Caki2 (cell line): ENCODE results near the gene PTPRN2. TPM values are rescaled to one million over a fixed set of nuclear protein-coding genes. Genes with fewer than 3 reads are reported as not detected.

ENCODE experiments used
- DNase-seq: peaks from one replicate; pipeline ENCODE4 v3.0.0-alpha.2; 2015; ENCODE audit warnings: low read depth
- in situ Hi-C: cut with HindIII; loops from 2 replicates; pipeline ENCODE4 v1.10.0; 2016; ENCODE audit warnings: low sequenced_read_pairs, low pct_unique_long_range_greater_than_20kb, mixed read lengths
- total RNA-seq: library from RNA; depleted of rRNA; stranded (reverse); fragments of >200 nt; shearing (Covaris generic); gene quantifications from 2 replicates; pipeline ENCODE4 v1.2.3, GENCODE V29; 2014; ENCODE audit warnings: low replicate concordance

The PTPRN2 gene
- total RNA-seq, 1 experiment from 2014 or later = 0.88 TPM

DNA sequence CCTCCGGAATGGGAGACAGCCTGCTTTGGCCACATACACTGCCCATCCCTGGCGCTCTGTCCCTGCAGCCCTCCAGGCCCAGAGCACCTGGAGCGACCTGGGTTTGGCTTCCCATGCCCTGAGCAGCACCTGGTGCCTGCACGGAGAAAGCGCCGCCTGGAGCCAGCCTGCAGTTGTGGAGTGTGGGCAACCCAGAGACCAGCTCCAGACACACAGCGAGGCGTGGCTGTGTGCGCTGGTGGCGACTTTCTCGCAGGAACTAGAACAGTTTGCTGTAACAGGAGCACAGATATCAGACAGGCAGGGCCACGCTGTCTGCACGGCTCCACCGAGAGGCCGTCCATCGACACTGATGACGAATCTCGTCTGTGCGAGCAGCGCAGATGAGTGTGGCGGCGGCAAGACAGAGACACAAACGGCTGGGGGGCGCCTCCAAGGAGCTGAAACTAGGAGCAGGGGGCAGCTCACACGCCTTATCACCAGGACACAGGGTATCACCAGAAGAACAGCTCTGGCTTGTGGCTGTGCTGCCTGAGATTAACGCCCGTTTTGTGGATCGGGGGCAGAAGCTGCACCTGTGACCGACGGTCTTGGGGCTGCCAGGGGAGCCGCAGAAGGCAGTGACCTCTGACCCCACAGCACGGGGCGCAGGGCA is 975.5 kb downstream of the PTPRN2 start:
- no peak for DNase-seq
- in situ Hi-C loops = no loop called here

- in situ Hi-C loops = no loop called here
- no peak for DNase-seq
These were observed 976.3 kb downstream of the PTPRN2 start for GRCh38 chr7:157611341-157611740.

DNA sequence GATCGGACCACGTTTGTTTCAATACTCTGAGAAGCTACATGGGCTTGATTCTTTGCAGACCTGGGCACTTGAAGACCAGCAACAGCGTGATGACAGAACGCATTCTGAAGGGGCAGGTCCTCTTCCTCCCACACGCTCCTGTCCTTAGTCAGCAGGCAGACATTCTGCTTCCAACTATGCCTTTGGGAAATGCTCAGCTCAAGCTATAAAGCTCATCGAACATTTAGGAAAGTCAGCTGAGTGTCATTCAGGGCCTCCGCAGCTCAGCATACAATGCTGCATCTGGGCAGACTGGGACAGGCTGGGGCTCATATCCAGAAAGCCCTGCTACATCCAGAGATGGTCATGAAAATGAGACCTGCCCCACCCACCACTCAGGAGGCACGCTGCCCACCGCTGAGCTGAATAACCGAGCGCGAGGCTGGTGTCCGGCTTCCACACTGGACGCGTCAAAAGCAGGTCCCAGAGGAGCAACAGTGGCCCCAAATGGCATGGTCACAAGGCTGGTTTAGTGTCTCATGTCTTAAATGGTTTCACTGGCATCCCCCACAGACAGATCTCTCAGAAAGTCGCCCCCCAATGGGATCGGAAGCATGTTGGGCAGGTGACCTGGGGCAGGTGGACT is 976.8 kb downstream of the PTPRN2 start:
- in situ Hi-C loops = no loop called here
- no peak for DNase-seq

- DNase-seq = no peak
- in situ Hi-C loops = no loop called here
These were observed 977.5 kb downstream of the PTPRN2 start for GRCh38 chr7:157609932-157610640.

DNA sequence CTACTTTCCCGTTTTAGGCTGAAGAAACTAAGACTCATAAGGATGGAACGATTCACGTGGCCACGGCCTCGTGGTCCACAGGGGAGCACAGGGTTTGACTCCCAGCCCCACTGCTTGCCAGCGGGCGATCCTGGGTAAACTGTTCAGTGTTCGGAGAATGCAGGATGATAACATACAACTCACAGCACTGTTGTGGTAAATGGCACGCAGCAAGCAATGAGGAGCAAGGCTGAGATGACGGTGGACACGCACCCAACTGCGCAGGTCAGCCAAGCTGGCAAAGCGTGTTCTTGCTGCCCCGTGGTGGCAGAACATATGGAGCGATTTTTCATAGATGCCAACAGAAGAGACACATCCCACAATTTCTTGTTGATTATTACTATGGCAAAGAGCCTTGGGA is 978.1 kb downstream of the PTPRN2 start:
- in situ Hi-C loops = no loop called here
- no peak for DNase-seq

- no peak for DNase-seq
- in situ Hi-C loops = no loop called here
These were observed 980.4 kb downstream of the PTPRN2 start for GRCh38 chr7:157607218-157607617.

DNA sequence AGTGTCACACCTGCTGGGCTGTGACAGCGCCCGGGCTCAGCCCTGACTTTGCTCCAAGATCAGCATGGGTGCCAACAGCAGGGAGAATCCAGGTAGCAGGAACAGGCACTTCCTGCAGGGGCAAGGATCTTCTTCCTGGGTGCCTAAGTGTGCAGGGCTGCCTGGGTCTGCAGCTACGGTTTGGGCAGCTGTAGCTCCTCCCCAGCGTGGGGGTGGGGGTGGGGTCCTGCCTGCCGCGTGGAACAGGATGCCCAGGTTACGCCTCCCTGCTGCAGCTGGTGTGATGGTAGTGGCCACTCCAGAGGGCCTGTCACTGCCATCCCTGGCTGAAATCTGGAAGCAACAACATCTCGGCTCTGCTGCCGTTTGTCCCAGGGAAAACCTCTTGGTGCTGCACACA is 981.5 kb downstream of the PTPRN2 start:
- DNase-seq = no peak
- in situ Hi-C loops = no loop called here

GRCh38 chr7:157605638-157606037 is 982.0 kb downstream of the PTPRN2 start:
- in situ Hi-C loops = no loop called here
- DNase-seq = no peak

DNA sequence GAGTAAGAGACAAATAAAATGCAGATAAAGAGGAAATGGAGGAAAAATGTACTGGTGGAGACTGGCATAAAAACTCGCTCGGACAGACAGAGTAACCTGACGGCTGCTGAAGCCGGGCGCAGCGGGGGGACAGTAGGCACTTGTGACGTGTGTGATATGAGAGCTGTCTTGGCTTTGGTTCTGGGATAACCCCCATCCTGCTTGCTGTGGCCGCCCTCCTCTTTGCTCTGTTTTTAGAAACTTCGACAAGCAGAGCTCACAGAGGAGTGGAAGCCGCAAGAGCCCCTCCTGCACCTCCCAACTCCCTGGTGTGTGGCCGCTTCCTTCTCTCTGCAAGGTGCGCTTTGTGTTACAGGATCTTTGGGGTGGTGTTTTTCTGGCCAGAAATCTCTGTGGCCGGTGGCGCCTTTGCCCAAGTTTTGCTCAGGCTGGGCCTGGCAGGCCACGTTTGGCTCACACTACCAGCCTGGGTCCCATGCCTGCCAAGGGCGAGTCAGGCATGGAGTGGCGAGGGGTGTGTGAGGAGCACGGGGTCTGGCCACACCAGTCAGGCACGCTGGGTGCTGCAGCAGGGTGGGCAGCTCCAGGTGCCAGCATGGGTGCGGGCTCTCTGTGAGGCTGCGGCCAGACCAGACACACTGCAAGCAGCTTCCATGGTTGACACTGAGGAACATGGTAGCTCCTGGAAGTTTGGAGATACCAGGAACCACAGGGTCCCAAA is 982.8 kb downstream of the PTPRN2 start:
- in situ Hi-C loops = no loop called here

GRCh38 chr7:157603716-157604115 is 983.9 kb downstream of the PTPRN2 start:
- DNase-seq = no peak
- in situ Hi-C loops = no loop called here

More for the DNA sequence above, 982.8 kb downstream of the PTPRN2 start:
- no peak for DNase-seq

- no peak for DNase-seq
- in situ Hi-C loops = no loop called here
These were observed 984.6 kb downstream of the PTPRN2 start for GRCh38 chr7:157603005-157603404.

DNA sequence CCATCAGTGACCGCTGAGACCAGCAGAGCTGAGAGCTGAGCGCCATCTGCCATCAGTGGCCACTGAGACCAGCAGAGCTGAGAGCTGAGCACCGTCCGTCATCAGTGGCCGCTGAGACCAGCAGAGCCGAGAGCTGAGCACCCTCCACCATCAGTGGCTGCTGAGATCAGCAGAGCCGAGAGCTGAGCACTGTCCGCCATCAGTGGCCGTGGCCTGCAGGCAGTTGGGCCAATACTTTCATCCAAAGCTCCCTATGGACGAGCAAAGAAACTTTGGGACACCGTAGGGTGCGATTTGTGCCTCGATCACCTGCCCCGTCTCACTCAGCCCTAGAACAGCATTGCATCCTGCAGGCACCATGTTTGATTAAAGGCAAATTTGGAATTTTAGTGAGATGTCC is 985.0 kb downstream of the PTPRN2 start:
- no peak for DNase-seq
- in situ Hi-C loops = no loop called here

DNA sequence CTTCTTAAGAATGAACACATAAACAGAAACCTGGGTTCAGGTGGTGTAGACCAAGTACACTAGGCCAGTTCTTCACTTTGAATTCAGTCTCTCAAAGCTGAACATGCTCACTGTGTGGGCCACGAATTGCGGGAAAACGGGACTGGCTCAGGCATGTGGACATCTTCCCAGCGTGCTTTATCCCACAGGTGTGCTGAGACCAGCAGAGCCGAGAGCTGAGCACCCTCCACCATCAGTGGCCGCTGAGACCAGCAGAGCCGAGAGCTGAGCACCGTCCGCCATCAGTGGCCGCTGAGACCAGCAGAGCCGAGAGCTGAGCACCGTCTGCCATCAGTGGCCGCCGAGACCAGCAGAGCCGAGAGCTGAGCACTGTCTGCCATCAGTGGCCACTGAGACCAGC is 985.5 kb downstream of the PTPRN2 start:
- in situ Hi-C loops = no loop called here
- no peak for DNase-seq

DNA sequence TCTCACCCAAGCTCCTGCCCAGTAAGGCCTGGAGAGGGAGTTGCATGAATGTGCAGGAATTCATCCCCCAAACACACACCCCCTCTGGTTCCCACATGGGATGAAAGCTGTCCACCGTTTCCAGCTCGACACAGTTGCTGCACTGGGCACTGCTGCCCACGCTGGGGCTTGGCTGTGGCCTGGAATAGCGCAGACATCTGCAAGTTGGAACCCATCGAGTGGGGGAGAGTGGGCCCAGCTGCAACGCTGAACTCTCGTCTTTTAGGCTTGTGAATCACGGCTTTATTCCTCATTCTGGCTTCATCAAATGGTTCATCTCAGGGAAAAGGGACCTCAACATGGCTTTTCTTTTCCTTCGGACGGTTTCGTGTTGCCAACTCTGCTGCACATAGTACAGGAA is 986.1 kb downstream of the PTPRN2 start:
- no peak for DNase-seq
- in situ Hi-C loops = no loop called here

GRCh38 chr7:157599491-157599890 is 988.1 kb downstream of the PTPRN2 start:
- no peak for DNase-seq
- in situ Hi-C loops = no loop called here

DNA sequence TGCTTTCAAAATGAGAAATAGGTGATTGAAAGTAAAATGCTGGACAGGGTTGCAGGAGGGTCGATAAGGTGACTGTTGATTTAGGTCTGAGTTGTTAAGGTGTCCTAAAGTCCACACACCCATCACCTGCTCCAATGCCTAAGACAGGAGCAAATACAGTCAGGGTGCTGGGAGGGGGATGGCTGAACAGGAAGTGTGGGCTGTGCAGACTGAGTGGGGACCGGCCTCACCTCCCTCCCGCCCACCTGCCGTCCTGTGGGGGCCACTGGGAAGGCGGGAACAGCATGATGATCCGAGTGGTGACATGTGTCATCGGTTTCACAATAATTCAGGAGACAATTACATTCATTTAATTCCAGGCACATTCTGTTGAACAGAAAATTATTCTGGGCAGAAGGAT is 990.1 kb downstream of the PTPRN2 start:
- no peak for DNase-seq
- in situ Hi-C loops = no loop called here

DNA sequence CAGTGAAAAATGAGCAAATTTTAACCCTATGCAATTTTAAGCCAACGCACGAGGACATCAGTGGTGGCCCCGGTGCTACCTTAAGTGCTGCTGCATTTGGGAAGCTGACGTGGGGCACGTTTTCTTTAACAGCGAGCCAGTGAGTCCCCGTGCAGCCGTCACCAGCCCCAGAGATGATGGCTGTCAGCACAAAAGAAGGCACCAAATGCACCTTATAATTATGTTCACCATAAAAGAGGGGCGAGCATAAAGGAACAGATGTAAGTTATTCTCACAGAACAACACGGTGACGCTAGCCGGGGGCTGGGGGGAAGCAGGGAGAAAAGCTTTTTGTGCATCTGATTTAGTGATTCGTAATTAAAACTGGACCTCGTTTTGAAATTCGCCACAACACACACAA is 990.7 kb downstream of the PTPRN2 start:
- DNase-seq = no peak
- in situ Hi-C loops = no loop called here

GRCh38 chr7:157596471-157596870 is 991.2 kb downstream of the PTPRN2 start:
- DNase-seq = no peak
- in situ Hi-C loops = no loop called here

- in situ Hi-C loops = no loop called here
- DNase-seq = no peak
These were observed 991.6 kb downstream of the PTPRN2 start for GRCh38 chr7:157596026-157596425.
